ENCODE measurements around the gene KMT2C.
"Not testable (repeated sequence)": the region's sequence is repeated elsewhere in the genome, so short reads cannot be mapped to it uniquely, and the experiment has no call there.

Gene KMT2C

GRCh38 chr7:152435384-152436110, at the start of gene KMT2C:
Gene KMT2C, minus strand, starts transcription at chr7:152436003. Its CDS starts 217 bp downstream, at chr7:152435786.
- DNase-seq: peak; percentile 43

- no peak for DNase-seq
Observed at GRCh38 chr7:152481082-152481481, 45.3 kb upstream of the KMT2C start.

- DNase-seq: no peak
Observed at GRCh38 chr7:152480664-152481063, 44.9 kb upstream of the KMT2C start.

DNA sequence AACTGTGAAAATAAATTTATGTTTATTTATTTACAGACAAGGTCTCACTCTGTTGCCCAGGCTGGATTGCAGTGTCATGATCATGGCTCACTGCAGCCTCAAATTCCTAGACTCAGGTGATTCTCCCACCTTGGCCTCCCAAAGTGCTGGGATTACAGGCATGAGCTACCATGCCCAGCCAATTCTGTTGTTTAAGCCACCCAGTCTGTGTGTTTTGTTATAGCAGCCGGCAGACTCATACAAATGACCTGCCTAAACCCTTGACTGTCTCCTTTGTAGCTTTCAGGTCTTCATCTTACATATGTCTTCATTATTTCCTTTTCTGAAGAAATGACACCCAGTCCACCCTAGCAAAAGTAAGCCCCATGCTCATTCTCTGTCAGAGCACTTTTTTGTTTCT, 43.8 kb upstream of the KMT2C start:
- DNase-seq: no peak

GRCh38 chr7:152478140-152478539, 42.3 kb upstream of the KMT2C start:
- DNase-seq: no peak

DNA sequence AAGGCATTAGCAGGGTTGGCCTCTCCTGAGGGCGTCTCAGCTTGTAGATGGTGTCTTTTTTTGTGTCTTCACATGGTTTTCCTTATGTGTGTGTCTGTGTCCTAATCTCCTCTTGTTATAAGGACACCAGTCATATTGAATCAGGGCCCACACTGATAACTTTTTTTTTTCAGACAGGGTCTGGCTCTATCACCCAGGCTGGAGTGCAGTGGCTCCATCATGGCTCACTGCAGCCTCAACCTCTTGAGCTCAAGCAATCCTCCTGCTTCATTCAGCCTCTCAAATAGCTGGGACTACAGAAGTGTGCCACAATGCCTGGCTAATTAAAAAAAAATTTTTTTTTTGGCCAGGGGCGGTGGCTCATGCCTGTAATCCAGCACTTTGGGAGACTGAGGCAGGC, 41.3 kb upstream of the KMT2C start:
- DNase-seq: no peak

DNA sequence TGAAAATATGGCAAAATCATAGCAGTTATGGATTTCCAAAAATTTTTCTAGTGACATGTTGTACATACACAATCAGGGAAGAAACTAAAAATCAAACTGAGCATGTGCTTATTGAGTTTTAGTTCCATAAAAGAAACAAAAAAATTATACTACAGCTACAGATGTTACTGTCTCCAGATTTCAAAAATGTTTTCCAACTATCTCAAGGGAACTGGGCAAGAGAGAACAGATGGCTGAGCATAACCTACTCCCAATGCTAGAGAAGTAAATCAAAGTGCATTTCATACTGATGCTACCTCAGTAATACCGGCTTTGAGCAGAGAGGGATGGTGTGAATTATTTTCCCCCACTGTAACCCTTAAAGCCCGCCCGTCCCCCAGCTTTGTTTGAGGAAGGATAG, 40.7 kb upstream of the KMT2C start:
- no peak for DNase-seq

- DNase-seq: not testable (repeated sequence)
Observed at GRCh38 chr7:152471023-152471620, 35.3 kb upstream of the KMT2C start.

GRCh38 chr7:152470251-152471022, 34.6 kb upstream of the KMT2C start:
- DNase-seq: not testable (repeated sequence)

DNA sequence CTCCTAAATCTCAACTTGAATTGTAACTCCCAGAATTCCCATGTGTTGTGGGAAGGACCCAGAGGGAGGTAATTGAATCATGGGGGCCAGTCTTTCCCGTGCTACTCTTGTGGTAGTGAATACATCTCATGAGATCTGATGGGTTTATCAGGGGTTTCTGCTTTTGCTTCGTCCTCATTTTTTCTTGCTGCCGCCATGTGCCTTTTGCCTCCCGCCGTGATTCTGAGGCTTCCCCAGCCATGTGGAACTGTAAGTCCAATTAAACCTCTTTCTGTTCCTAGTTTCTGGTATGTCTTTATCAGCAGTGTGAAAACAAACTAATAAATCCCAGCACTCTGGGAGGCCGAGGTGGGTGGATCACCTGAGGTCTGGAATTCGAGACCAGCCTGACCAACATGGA, 33.8 kb upstream of the KMT2C start:
- DNase-seq: not testable (repeated sequence)

- DNase-seq: no peak
Observed at GRCh38 chr7:152467225-152467624, 31.4 kb upstream of the KMT2C start.

DNA sequence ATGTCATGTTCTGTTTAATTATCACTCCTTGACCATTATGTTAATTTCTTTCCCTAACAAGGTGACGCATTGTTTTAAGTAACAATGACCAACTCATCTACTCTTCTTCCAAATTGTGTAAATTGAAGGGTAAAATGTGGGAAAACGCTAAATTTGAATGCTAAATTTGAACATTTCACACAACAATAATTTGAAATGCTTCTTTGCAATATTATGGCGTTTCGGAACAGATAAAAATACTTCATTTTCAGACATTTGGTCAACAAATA, 29.2 kb upstream of the KMT2C start:
- no peak for DNase-seq

DNA sequence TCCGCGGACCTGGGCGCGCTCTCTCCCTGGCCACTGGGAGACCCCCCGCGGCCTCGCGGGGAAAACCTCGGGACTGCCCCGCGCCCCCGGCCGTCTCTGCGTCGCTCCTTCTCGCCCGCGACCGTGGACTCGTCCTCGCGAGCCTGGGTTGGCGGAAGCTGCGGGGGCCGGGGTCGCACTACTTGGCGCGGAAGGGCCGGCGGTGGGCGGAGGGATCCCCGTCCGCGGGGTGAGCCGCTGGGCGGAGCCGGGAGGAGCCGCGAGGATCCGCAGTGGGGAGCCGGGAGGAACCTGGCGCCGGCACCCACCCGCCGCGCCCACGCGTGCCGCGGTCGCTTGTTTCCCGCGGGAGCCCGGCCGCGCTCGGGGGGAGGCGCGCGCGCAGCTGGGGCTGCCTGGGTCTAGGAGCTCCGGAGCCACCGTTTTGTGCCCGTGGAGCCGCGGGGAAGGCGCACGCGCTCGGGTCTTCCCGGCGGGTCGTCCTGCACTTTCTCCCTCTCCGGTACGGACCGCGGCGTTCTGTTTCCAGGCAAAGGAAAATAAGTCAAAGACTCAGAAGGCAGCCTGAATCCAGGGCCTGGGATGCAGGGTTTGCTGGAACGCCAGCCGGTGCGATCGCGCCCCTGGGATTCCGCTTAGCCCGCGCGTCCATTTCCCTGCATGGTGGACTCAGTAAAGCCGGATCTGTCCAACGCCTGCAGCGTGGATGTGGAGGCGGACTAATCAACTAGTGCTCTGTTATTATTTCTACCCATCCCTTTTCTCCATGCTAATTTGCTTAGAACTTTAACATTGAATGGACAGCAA, 28.7 kb upstream of the KMT2C start:
- peak; percentile 68 for DNase-seq

GRCh38 chr7:152463709-152464311, 28.0 kb upstream of the KMT2C start:
- peak; percentile 100 for DNase-seq

- peak; percentile 2 for DNase-seq
Observed at GRCh38 chr7:152462995-152463708, 27.3 kb upstream of the KMT2C start.

GRCh38 chr7:152459724-152460251, 24.0 kb upstream of the KMT2C start:
- no peak for DNase-seq

- DNase-seq: no peak
Observed at GRCh38 chr7:152451356-152451755, 15.6 kb upstream of the KMT2C start.

- not testable (repeated sequence) for DNase-seq
Observed at GRCh38 chr7:152445386-152446008, 9.7 kb upstream of the KMT2C start.

GRCh38 chr7:152443586-152443985, 7.8 kb upstream of the KMT2C start:
- no peak for DNase-seq

DNA sequence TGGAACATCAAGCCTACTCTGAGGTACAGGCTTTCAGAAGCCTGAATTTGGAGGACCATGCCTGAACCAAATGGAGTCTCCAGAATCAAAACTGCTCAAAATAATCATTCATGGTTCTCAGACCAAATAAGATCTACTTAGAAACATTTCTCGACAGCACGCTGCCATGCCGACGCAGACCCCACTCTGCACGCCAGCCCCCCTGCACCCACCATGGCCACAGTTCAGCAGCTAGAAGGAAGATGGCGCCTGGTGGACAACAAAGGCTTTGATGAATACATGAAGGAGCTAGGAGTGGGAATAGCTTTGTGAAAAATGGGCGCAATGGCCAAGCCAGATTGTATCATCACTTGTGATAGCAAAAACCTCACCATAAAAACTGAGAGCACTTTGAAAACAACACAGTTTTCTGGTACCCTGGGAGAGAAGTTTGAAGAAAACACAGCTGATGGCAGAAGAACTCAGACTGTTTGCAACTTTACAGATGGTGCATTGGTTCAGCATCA, 6.6 kb upstream of the KMT2C start:
- no peak for DNase-seq

- DNase-seq: not testable (repeated sequence)
Observed at GRCh38 chr7:152441810-152442209, 6.0 kb upstream of the KMT2C start.
